B cell (primary cell): ENCODE results near the gene NCOA4. TPM values are rescaled to one million over a fixed set of nuclear protein-coding genes. Genes with fewer than 3 reads are reported as not detected.
"Not testable (repeated sequence)": the region's sequence is repeated elsewhere in the genome, so short reads cannot be mapped to it uniquely, and the experiment has no call there.

Source experiments
- ATAC-seq: fragments of 200-7000 bp; cut with Tn5 transposase; one replicate; pipeline ENCODE4 v1.10.0; 2021; ENCODE audit warnings: low read depth, mild to moderate bottlenecking, moderate number of reproducible peaks, moderate library complexity
- CTCF ChIA-PET: fragments of 350-600 bp; sonication (Branson Sonifier 250); formaldehyde crosslinking; loops from one replicate; lab custom pipeline; 2021; ENCODE audit warnings: antibody characterized with exemption, inconsistent platforms; lab: Charles Lee
- POLR2A ChIA-PET: fragments of 350-600 bp; sonication (Branson Sonifier 250); formaldehyde crosslinking; loops from one replicate; lab custom pipeline; 2021; ENCODE audit warnings: antibody characterized with exemption; lab: Charles Lee
- DNase-seq: peaks from one replicate; pipeline ENCODE4 v3.0.0; 2013
- H2AFZ ChIP-seq: 2 replicates; pipeline ENCODE4 v1.6.1; 2012; ENCODE audit warnings: mild to moderate bottlenecking, low read depth, low read length; ENCODE audit not compliant: insufficient read depth, poor library complexity, severe bottlenecking
- H3K27ac ChIP-seq, 2 donors: 1 replicate in 1 of 2; 2 replicates in 1 of 2; pipeline ENCODE4 v1.5.1; 2012 to 2013; ENCODE audit warnings: low read length in 2 of 2, mild to moderate bottlenecking in 2 of 2, moderate library complexity in 1 of 2
- H3K27me3 ChIP-seq, 4 experiments: fragments of 200-600 bp in 1 of 4; sonication (generic) in 1 of 4; replicated peaks in 1 of 4; 1 replicate in 2 of 4; 2 replicates in 2 of 4; pipeline versions ENCODE4 v1.6.1 to v1.7.0; 2013 to 2016; ENCODE audit warnings: low read length in 3 of 4, mild to moderate bottlenecking in 2 of 4, mixed read lengths in 1 of 4, moderate library complexity in 1 of 4; ENCODE audit not compliant: insufficient read depth in 4 of 4, control insufficient read depth in 3 of 4; ENCODE audit errors: control extremely low read depth in 1 of 4
- H3K36me3 ChIP-seq, 2 experiments: replicated peaks in 1 of 2; 1 replicate in 1 of 2; 2 replicates in 1 of 2; pipeline versions ENCODE4 v1.6.1 to v1.7.1; 2013; ENCODE audit warnings: low read length in 1 of 2; ENCODE audit not compliant: insufficient read depth in 2 of 2, control insufficient read depth in 1 of 2; ENCODE audit errors: control extremely low read depth in 1 of 2, extremely low read depth in 1 of 2
- H3K4me1 ChIP-seq, 2 donors: fragments of 200-600 bp in 1 of 2; sonication (generic) in 1 of 2; 1 replicate in 1 of 2; 2 replicates in 1 of 2; pipeline versions ENCODE4 v1.5.1 to v1.6.1; 2013 to 2017; ENCODE audit warnings: low read length in 2 of 2; ENCODE audit not compliant: control insufficient read depth in 2 of 2, insufficient read depth in 2 of 2
- H3K4me2 ChIP-seq: replicated peaks from 2 replicates; pipeline ENCODE3; 2012; ENCODE audit warnings: mild to moderate bottlenecking, low read depth, low read length; ENCODE audit not compliant: poor library complexity, severe bottlenecking
- H3K4me3 ChIP-seq, 5 experiments: fragments of 200-600 bp in 1 of 5; sonication (generic) in 1 of 5; 1 replicate in 3 of 5; 2 replicates in 2 of 5; pipeline versions ENCODE4 v1.5.1 to v1.7.0; 2011 to 2016; ENCODE audit warnings: low read length in 4 of 5, mild to moderate bottlenecking in 4 of 5, low read depth in 2 of 5, control low read depth in 1 of 5, moderate library complexity in 1 of 5; ENCODE audit not compliant: insufficient read depth in 1 of 5; ENCODE audit errors: control extremely low read depth in 1 of 5, extremely low read depth in 1 of 5
- H3K79me2 ChIP-seq: fragments of 200-600 bp; sonication (generic); one replicate; pipeline ENCODE4 v1.6.0; 2016; ENCODE audit warnings: low read length; ENCODE audit not compliant: control insufficient read depth, insufficient read depth
- H3K9ac ChIP-seq: fragments of 200-600 bp; sonication (generic); 2 replicates; pipeline ENCODE4 v1.6.1; 2017; ENCODE audit warnings: mild to moderate bottlenecking, low read length, moderate library complexity
- H3K9me3 ChIP-seq, 3 donors: one replicate each; pipeline versions ENCODE4 v1.6.1 to v1.7.1; 2013; ENCODE audit warnings: low read length in 2 of 3; ENCODE audit not compliant: control insufficient read depth in 2 of 3, insufficient read depth in 1 of 3; ENCODE audit errors: control extremely low read depth in 1 of 3
- H4K20me1 ChIP-seq: 2 replicates; pipeline ENCODE4 v1.6.0; 2012; ENCODE audit warnings: mild to moderate bottlenecking, low read length; ENCODE audit not compliant: insufficient read depth, control insufficient read depth, poor library complexity, severe bottlenecking
- H3K27ac Mint-ChIP-seq: one replicate; pipeline ENCODE4 v1.8.0; 2021; ENCODE audit warnings: mixed read lengths
- H3K27me3 Mint-ChIP-seq: one replicate; pipeline ENCODE4 v1.8.0; 2021; ENCODE audit warnings: mixed read lengths
- H3K4me1 Mint-ChIP-seq: one replicate; pipeline ENCODE4 v1.8.0; 2021; ENCODE audit warnings: mixed read lengths
- H3K4me3 Mint-ChIP-seq: one replicate; pipeline ENCODE4 v1.8.0; 2021; ENCODE audit warnings: mixed read lengths
- H3K9me3 Mint-ChIP-seq: one replicate; pipeline ENCODE4 v1.8.0; 2022; ENCODE audit warnings: mixed read lengths; ENCODE audit not compliant: insufficient read depth
- WGBS: methylation state at CpG from one replicate; pipeline ENCODE4 v1.1.5; 2013; ENCODE audit warnings: missing lambda C conversion rate; ENCODE audit not compliant: insufficient coverage; 5-methylcytosine and 5-hydroxymethylcytosine counted together
- intact Hi-C: fragments of 100-400 bp; cut with micrococcal nuclease; formaldehyde crosslinking; loops from one replicate; pipeline ENCODE4 v1.10.0; 2022
- polyA plus RNA-seq: library from polyadenylated mRNA; depleted of rRNA; stranded (reverse); fragments of >200 nt; gene quantifications from 2 replicates; pipeline ENCODE4 v1.2.3, GENCODE V29; 2012
- total RNA-seq, 2 donors: library from RNA; stranded (reverse); fragments of 120-200 nt in 1 of 2; gene quantifications; 1 replicate in 1 of 2; 2 replicates in 1 of 2; pipeline versions ENCODE4 v1.2.3 to v1.2.4, GENCODE V29; 2013 to 2022
- TF ChIP-seq, protein P1 (sequence below): fragments of 200-600 bp; IDR thresholded peaks from one replicate; pipeline ENCODE4 v1.8.0; 2022; ENCODE audit warnings: antibody characterized with exemption, mild to moderate bottlenecking

NCOA4 gene
- total and polyA plus RNA-seq, 2 donors (not counting 1 experiment from before 2014, with no cell fraction given): 27.1 to 69.7 TPM

- H3K9ac ChIP-seq, H3K4me3 ChIP-seq, intact Hi-C loops, H3K9me3 ChIP-seq, H4K20me1 ChIP-seq, H3K4me1 ChIP-seq, H3K4me2 ChIP-seq, H3K27ac Mint-ChIP-seq, H3K27me3 Mint-ChIP-seq, DNase-seq, H3K27me3 ChIP-seq, H2AFZ ChIP-seq, ATAC-seq, POLR2A ChIA-PET, CTCF ChIA-PET, H3K9me3 Mint-ChIP-seq, H3K4me1 Mint-ChIP-seq, H3K79me2 ChIP-seq, H3K4me3 Mint-ChIP-seq, H3K27ac ChIP-seq: not testable (repeated sequence)
- H3K36me3 ChIP-seq: peaks cover 0 to 16% of the 10 kb centered on the region in 2 experiments
- WGBS: 100% methylated on average over 1 of the region's 2 CpGs
Observed at GRCh38 chr10:45984473-45984872, 46.0 kb downstream of the NCOA4 start.

DNA sequence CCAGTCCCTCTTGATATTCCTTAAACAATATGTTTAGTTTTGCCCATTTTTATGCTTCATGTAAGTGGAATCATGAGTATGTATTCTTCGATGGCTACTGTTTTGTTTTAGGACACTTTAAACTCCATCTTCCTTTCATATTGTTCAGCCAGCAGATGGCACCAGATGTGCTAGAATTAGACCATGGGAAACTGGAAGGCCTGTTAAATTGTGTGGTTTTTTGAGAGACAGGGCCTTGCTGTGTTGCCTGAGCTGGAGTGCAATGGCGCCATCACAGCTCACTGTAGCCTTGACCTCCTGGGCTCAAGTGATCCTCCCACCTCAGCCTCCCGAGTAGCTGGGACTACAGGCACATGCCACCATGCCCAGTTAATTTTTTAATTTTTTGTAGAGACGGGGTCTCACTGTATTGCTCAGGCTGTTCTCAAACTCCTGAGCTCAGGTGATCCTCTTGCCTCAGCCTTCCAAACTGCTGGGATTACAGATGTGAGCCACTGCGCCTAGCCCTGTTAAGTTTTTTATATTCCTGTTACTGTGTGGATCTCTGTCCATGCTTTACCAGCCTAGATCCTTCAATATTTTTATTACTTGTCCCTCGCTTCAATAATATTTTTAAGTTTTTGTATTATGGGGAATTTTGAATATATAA is 46.8 kb downstream of the NCOA4 start:
- H3K27me3 Mint-ChIP-seq, H3K27me3 ChIP-seq, H3K4me2 ChIP-seq, CTCF ChIA-PET, H4K20me1 ChIP-seq, H3K9me3 ChIP-seq, H3K79me2 ChIP-seq, ATAC-seq, H3K4me3 Mint-ChIP-seq, POLR2A ChIA-PET, H3K9me3 Mint-ChIP-seq, H3K27ac Mint-ChIP-seq, H3K4me1 ChIP-seq, H3K4me1 Mint-ChIP-seq, H3K9ac ChIP-seq, H3K4me3 ChIP-seq, H3K27ac ChIP-seq, H2AFZ ChIP-seq: not testable (repeated sequence)
- DNase-seq: peak; percentile 47
- no CpG with 5 or more reads among the region's 6 CpGs for WGBS
- peaks cover 0 to 13% of the 10 kb centered on the region in 2 experiments for H3K36me3 ChIP-seq
- TF ChIP-seq, protein P1, sequence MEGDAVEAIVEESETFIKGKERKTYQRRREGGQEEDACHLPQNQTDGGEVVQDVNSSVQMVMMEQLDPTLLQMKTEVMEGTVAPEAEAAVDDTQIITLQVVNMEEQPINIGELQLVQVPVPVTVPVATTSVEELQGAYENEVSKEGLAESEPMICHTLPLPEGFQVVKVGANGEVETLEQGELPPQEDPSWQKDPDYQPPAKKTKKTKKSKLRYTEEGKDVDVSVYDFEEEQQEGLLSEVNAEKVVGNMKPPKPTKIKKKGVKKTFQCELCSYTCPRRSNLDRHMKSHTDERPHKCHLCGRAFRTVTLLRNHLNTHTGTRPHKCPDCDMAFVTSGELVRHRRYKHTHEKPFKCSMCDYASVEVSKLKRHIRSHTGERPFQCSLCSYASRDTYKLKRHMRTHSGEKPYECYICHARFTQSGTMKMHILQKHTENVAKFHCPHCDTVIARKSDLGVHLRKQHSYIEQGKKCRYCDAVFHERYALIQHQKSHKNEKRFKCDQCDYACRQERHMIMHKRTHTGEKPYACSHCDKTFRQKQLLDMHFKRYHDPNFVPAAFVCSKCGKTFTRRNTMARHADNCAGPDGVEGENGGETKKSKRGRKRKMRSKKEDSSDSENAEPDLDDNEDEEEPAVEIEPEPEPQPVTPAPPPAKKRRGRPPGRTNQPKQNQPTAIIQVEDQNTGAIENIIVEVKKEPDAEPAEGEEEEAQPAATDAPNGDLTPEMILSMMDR: peak; percentile 29
- intact Hi-C loops: loop anchor here (1.0 kb wide), 1 partner anchor 45 kb away; no protein-coding TSS in a partner anchor

GRCh38 chr10:45981367-45981766 is 49.1 kb downstream of the NCOA4 start:
- H3K36me3 ChIP-seq, H3K27ac ChIP-seq, CTCF ChIA-PET, H3K27ac Mint-ChIP-seq, H3K4me1 Mint-ChIP-seq, DNase-seq, H3K4me3 ChIP-seq, H3K27me3 ChIP-seq, H3K4me3 Mint-ChIP-seq, H3K9ac ChIP-seq, H3K9me3 ChIP-seq, H3K4me1 ChIP-seq, intact Hi-C loops, ATAC-seq, H3K79me2 ChIP-seq, POLR2A ChIA-PET, H3K9me3 Mint-ChIP-seq, H4K20me1 ChIP-seq, H2AFZ ChIP-seq, H3K27me3 Mint-ChIP-seq, H3K4me2 ChIP-seq: not testable (repeated sequence)
- WGBS: no CpG with 5 or more reads among the region's 1 CpG
